ENCODE data around the gene CATSPERB.

- TF ChIP-seq CTCF (IDR thresholded peaks at IDR 0.05), result no peak
- TF ChIP-seq POLR2A (IDR thresholded peaks at IDR 0.05), result no peak
Measured at GRCh38 chr14:91613459-91614112, 118.3 kb downstream of the CATSPERB start.

Data from body of pancreas (tissue), 4 donors.